Activated CD8-positive, alpha-beta T cell treated with anti-CD3 and anti-CD28 coated beads for 36 hours (primary cell): ENCODE data around the gene ADORA2B. TPM values are rescaled to one million over a fixed set of nuclear protein-coding genes. Genes with fewer than 3 reads are reported as not detected.

Experiments used
- ATAC-seq: fragments of 200-7000 bp; cut with Tn5 transposase; one replicate; pipeline ENCODE4 v1.10.0; 2021; ENCODE audit warnings: mild to moderate bottlenecking, moderate library complexity
- CTCF ChIA-PET: fragments of 350-600 bp; sonication (Branson Sonifier 250); formaldehyde crosslinking; loops from one replicate; lab custom pipeline; 2021; ENCODE audit warnings: antibody characterized with exemption; lab: Charles Lee
- POLR2A ChIA-PET: fragments of 350-600 bp; sonication (Branson Sonifier 250); formaldehyde crosslinking; loops from one replicate; lab custom pipeline; 2021; ENCODE audit warnings: antibody characterized with exemption; lab: Charles Lee
- DNase-seq: peaks from one replicate; pipeline ENCODE4 v3.0.0-alpha.2; 2020
- H3K27ac Mint-ChIP-seq: one replicate; pipeline ENCODE4 v1.8.0; 2021; ENCODE audit warnings: mild to moderate bottlenecking, mixed read lengths
- H3K27me3 Mint-ChIP-seq: one replicate; pipeline ENCODE4 v1.8.0; 2021; ENCODE audit warnings: mixed read lengths
- H3K36me3 Mint-ChIP-seq: one replicate; pipeline ENCODE4 v1.8.0; 2021; ENCODE audit warnings: low read depth, mixed read lengths
- H3K4me1 Mint-ChIP-seq: one replicate; pipeline ENCODE4 v1.8.0; 2021; ENCODE audit warnings: low read depth, mixed read lengths
- H3K4me3 Mint-ChIP-seq: one replicate; pipeline ENCODE4 v1.8.0; 2021; ENCODE audit warnings: mild to moderate bottlenecking, moderate library complexity, mixed read lengths
- H3K9me3 Mint-ChIP-seq: one replicate; pipeline ENCODE4 v1.8.0; 2021; ENCODE audit warnings: mixed read lengths
- CTCF ChIP-seq: fragments of 200-600 bp; IDR thresholded peaks from one replicate; pipeline ENCODE4 v1.8.0; 2022; ENCODE audit warnings: antibody characterized with exemption, mild to moderate bottlenecking
- intact Hi-C: fragments of 100-400 bp; cut with micrococcal nuclease; formaldehyde crosslinking; loops from one replicate; pipeline ENCODE4 v1.10.0; 2022
- total RNA-seq, 2 experiments: library from RNA; stranded (reverse); gene quantifications; one replicate each; pipeline ENCODE4 v1.2.3, GENCODE V29; 2021

Gene ADORA2B
- total RNA-seq, 2 experiments from 2014 or later = 4.2 to 5.4 TPM

GRCh38 chr17:15912416-15912955 lies 32.4 kb upstream of the ADORA2B start:
- no peak for ATAC-seq
- Mint-ChIP-seq H3K36me3 (no peaks in the 10 kb centered on the region), H3K9me3 (no peaks in the 10 kb centered on the region), H3K27me3 (peaks cover 10% of the 10 kb centered on the region), H3K27ac (no peak overlapping the region), H3K4me1 (no peaks in the 10 kb centered on the region), H3K4me3 (no peak overlapping the region)
- intact Hi-C loops = no loop called here
- ChIA-PET POLR2A (no interaction called here), CTCF (interaction anchor here (1.5 kb wide), 1 partner anchor 18 kb away, joined by 4 read pairs; no protein-coding TSS in a partner anchor)
- no peak for TF ChIP-seq CTCF
- no peak for DNase-seq

DNA sequence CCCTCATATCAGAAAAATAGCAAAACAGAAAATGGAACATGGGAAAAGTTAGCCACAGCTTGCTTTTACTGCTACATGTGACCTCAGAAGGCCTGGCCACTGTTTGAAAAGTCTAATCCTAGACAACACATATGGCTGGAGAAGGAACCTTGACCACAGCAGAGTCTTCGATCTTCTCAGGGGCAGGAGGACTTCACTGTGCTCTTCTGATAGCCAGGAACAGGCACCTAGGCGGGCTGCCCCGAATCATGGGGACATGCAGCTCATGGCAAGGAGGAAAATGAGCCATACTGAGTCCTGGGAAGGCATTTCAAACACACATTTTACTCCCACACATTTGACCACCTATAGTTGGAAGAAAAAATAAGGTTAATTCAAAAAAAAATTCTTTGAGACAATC lies 31.1 kb upstream of the ADORA2B start:
- Mint-ChIP-seq H3K27me3 (peaks cover 15% of the 10 kb centered on the region), H3K9me3 (no peaks in the 10 kb centered on the region), H3K36me3 (no peaks in the 10 kb centered on the region), H3K4me1 (no peaks in the 10 kb centered on the region), H3K27ac (no peak overlapping the region), H3K4me3 (no peak overlapping the region)
- ATAC-seq = no peak
- no peak for DNase-seq
- TF ChIP-seq CTCF = no peak
- ChIA-PET POLR2A (interaction anchor here (1.4 kb wide), 1 partner anchor 45 kb away, joined by 4 read pairs; no protein-coding TSS in a partner anchor), CTCF (no interaction called here)
- intact Hi-C loops = no loop called here

- no peaks in the 10 kb centered on the region for H3K4me1 Mint-ChIP-seq
- no peak overlapping the region for H3K4me3 Mint-ChIP-seq
- no peak for DNase-seq
- no peaks in the 10 kb centered on the region for H3K9me3 Mint-ChIP-seq
- ATAC-seq = no peak
- POLR2A ChIA-PET = interaction anchor here (1.4 kb wide), 1 partner anchor 44 kb away, joined by 4 read pairs; no protein-coding TSS in a partner anchor
- intact Hi-C loops = no loop called here
- CTCF ChIA-PET = no interaction called here
- H3K27ac Mint-ChIP-seq = no peak overlapping the region
- no peak for TF ChIP-seq CTCF
- H3K36me3 Mint-ChIP-seq = no peaks in the 10 kb centered on the region
- peaks cover 15% of the 10 kb centered on the region for H3K27me3 Mint-ChIP-seq
These were observed 30.3 kb upstream of the ADORA2B start for GRCh38 chr17:15914400-15915170.

GRCh38 chr17:15915961-15916360 lies 29.0 kb upstream of the ADORA2B start:
- H3K4me3 Mint-ChIP-seq = no peak overlapping the region
- DNase-seq (no peak), ATAC-seq (no peak)
- ChIA-PET CTCF (interaction anchor here (1.3 kb wide), 1 partner anchor 16 kb away, joined by 3 read pairs; no protein-coding TSS in a partner anchor), POLR2A (no interaction called here)
- no peaks in the 10 kb centered on the region for H3K9me3 Mint-ChIP-seq
- no peaks in the 10 kb centered on the region for H3K4me1 Mint-ChIP-seq
- H3K27ac Mint-ChIP-seq = no peak overlapping the region
- H3K27me3 Mint-ChIP-seq = peaks cover 15% of the 10 kb centered on the region
- no peak for TF ChIP-seq CTCF
- no peaks in the 10 kb centered on the region for H3K36me3 Mint-ChIP-seq
- intact Hi-C loops = no loop called here

DNA sequence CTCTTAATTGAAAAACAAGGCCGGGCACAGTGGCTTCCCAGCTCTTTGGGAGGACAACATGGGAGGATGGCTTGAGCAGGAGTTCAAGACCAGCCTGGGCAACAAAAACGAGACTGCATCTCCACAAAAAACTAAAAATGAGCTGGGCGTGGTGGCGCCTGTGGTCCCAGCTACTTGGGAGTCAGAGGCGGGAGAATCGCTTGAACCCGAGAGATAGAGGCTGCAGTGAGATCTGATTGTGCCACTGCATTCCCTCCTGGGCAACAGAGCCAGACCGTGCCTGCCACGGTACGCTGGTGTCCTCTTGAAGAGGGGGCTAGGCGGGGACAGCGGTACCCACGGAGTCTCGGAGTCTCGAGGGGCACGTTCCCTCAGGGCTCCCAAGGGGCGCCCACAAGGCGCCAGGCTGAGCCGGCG lies 27.9 kb upstream of the ADORA2B start:
- Mint-ChIP-seq H3K4me1 (no peaks in the 10 kb centered on the region), H3K9me3 (peaks cover 4% of the 10 kb centered on the region), H3K4me3 (no peak overlapping the region), H3K36me3 (no peaks in the 10 kb centered on the region), H3K27me3 (peaks cover 17% of the 10 kb centered on the region), H3K27ac (no peak overlapping the region)
- DNase-seq (no peak), ATAC-seq (no peak)
- no peak for TF ChIP-seq CTCF
- intact Hi-C loops = no loop called here
- ChIA-PET CTCF (interaction anchor here (1.3 kb wide), 1 partner anchor 17 kb away, joined by 3 read pairs; no protein-coding TSS in a partner anchor), POLR2A (interaction anchor here (0.6 kb wide), 1 partner anchor 23 kb away, joined by 3 read pairs; no protein-coding TSS in a partner anchor)
